ENCODE data around the gene TPPP3. TPM values are rescaled to one million over a fixed set of nuclear protein-coding genes. Genes with fewer than 3 reads are reported as not detected.

The TPPP3 gene
- polyA plus RNA-seq, 1 of the 3 experiments (the other 2 are of a cell fraction) = 33.5 TPM

- TF ChIP-seq, protein P1, sequence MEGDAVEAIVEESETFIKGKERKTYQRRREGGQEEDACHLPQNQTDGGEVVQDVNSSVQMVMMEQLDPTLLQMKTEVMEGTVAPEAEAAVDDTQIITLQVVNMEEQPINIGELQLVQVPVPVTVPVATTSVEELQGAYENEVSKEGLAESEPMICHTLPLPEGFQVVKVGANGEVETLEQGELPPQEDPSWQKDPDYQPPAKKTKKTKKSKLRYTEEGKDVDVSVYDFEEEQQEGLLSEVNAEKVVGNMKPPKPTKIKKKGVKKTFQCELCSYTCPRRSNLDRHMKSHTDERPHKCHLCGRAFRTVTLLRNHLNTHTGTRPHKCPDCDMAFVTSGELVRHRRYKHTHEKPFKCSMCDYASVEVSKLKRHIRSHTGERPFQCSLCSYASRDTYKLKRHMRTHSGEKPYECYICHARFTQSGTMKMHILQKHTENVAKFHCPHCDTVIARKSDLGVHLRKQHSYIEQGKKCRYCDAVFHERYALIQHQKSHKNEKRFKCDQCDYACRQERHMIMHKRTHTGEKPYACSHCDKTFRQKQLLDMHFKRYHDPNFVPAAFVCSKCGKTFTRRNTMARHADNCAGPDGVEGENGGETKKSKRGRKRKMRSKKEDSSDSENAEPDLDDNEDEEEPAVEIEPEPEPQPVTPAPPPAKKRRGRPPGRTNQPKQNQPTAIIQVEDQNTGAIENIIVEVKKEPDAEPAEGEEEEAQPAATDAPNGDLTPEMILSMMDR (IDR thresholded peaks at IDR 0.05) = no peak
- TF ChIP-seq REST (IDR thresholded peaks at IDR 0.05; ENCODE audit: low read depth, low read length) (no peak), FOXJ3 (CRISPR knock-in tag; IDR thresholded peaks at IDR 0.05) (no peak), MXI1 (IDR thresholded peaks at IDR 0.05; ENCODE audit: low read depth, low read length) (no peak), EZH2phosphoT487 (IDR thresholded peaks at IDR 0.05; ENCODE audit: borderline replicate concordance, low read depth) (no peak)
Observed at GRCh38 chr16:67406111-67406971, 13.0 kb upstream of the TPPP3 start (continued).

DNA sequence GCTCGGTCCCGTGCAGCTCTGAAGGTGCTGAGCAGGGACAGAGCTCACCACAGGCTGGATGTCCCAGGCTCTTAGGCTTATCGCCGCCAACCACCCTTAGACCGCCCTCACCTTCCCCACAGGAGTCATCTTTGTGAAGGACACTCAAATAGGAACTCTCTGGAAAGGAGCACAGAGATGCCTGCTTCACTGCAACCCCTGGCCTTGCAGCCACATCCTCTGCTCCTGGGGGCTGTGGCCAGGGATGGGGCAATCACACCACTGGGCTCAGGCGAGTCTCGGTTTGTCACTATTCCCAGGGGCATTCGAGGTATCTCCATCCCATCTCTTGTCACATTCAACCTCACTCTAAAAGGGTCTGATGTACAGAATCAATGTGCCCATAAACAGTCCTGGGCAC is 12.0 kb upstream of the TPPP3 start:
- H3K4me1 ChIP-seq (ENCODE audit: control insufficient read depth in 1 of 2, insufficient read depth in 2 of 2, low read depth in 1 of 2, low read length in 1 of 2) = peaks cover 30 to 31% of the 10 kb centered on the region in 2 experiments; a peak in 3 of 4 replicates
- H3F3A ChIP-seq (replicated peaks; ENCODE audit: insufficient read depth) = peaks cover 21% of the 10 kb centered on the region
- H3K9me3 ChIP-seq = no peaks in the 10 kb centered on the region
- H2AFZ ChIP-seq (ENCODE audit: low read depth) = no peak overlapping the region
- H3K4me3 ChIP-seq (ENCODE audit: low read depth in 2 of 2, low read length in 1 of 2) = no peak overlapping the region
- no peaks in the 10 kb centered on the region for H3K27me3 ChIP-seq (ENCODE audit: insufficient read depth)
- DNase-seq = no peak
- 84% methylated on average over 7 of the region's 8 CpGs for WGBS (ENCODE audit: low lambda C conversion rate)
- H4K20me1 ChIP-seq (ENCODE audit: insufficient read depth) = no peaks in the 10 kb centered on the region
- peaks cover 15% of the 10 kb centered on the region for H3K79me2 ChIP-seq (ENCODE audit: insufficient read depth)
- no peaks in the 10 kb centered on the region for H3K9me2 ChIP-seq
- H3K27ac ChIP-seq (ENCODE audit: low read depth in 2 of 2, low read length in 1 of 2) = peak overlapping the region; percentile 78 to 98; a peak in 3 of 4 replicates
- TF ChIP-seq ELF1 (IDR thresholded peaks at IDR 0.05) (no peak), SMC3 (IDR thresholded peaks at IDR 0.05; ENCODE audit: low read depth, low read length) (no peak), NRF1 (IDR thresholded peaks at IDR 0.05; ENCODE audit: low read depth, low read length) (no peak), PBX3 (IDR thresholded peaks at IDR 0.05) (no peak), GATA2 (CRISPR knock-in tag; IDR thresholded peaks at IDR 0.05) (no peak), TAF1 (IDR thresholded peaks at IDR 0.05; ENCODE audit: borderline replicate concordance, low read depth, low read length) (no peak), RAD21 (IDR thresholded peaks at IDR 0.05; ENCODE audit: low read length) (no peak), FOXM1 (IDR thresholded peaks at IDR 0.05; ENCODE audit: low read depth) (no peak), NFIC (IDR thresholded peaks at IDR 0.05; ENCODE audit: borderline replicate concordance) (no peak), FOXJ3 (CRISPR knock-in tag; IDR thresholded peaks at IDR 0.05) (no peak), EP300 (IDR thresholded peaks at IDR 0.05; ENCODE audit: borderline replicate concordance in 1 of 2, low read depth in 1 of 2, low read length in 1 of 2) (no peak), RFX5 (IDR thresholded peaks at IDR 0.05; ENCODE audit: low read length) (no peak), YY1 (IDR thresholded peaks at IDR 0.05; ENCODE audit: low read depth) (no peak), CHD2 (IDR thresholded peaks at IDR 0.05; ENCODE audit: low read length, partially characterized antibody) (no peak)
- POLR2A ChIA-PET = interaction anchor here (1.5 kb wide), 1 partner anchor 9 kb away, joined by 6 read pairs; no protein-coding TSS in a partner anchor
- peak overlapping the region; percentile 66; the same call in 1 of the 2 replicates for H3K9ac ChIP-seq
- CTCF ChIA-PET = no interaction called here
- no peak overlapping the region for H3K4me2 ChIP-seq
- peaks cover 0 to 6% of the 10 kb centered on the region in 2 experiments for H3K36me3 ChIP-seq (replicated peaks in 1 of 2; ENCODE audit: control insufficient read depth in 1 of 2, insufficient read depth in 2 of 2, low read length in 1 of 2)
